ENCODE results near the gene PDHX.
A peak's percentile ranks its signal among the peaks of the same experiment; 100 is the strongest.
"Not testable (repeated sequence)": the region's sequence is repeated elsewhere in the genome, so short reads cannot be mapped to it uniquely, and the experiment has no call there.

PDHX gene

DNA sequence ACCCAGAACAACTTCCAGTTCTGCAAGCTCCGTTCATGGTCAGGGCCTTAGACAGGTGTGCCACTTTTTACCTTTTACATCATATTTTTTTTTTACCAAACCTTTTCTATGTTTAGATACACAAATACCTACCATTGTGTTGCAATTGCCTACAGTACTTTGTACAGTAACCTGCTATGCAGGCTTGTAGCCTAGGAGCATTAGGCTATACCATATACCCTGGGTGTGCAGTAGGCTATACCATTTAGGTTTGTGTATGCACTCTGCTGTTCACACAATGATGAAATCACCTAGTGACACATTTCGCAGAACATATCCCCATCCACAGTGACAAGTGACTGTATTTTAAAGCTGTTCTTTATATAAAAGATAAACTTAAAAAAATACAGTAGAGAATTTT lies 29.8 kb upstream of the PDHX start:
- Histone ChIP-seq H3K27me3 (replicated peaks in 2 of 5; ENCODE audit: control insufficient read depth in 4 of 5, insufficient read depth in 5 of 5, low read length in 4 of 5) (no peaks in the 10 kb centered on the region), H3K27ac (ENCODE audit: insufficient read depth in 1 of 2, low read depth in 1 of 2, low read length in 2 of 2, poor library complexity in 1 of 2, severe bottlenecking in 2 of 2) (no peak overlapping the region), H3K4me1 (ENCODE audit: control extremely low read depth in 1 of 4, control insufficient read depth in 4 of 4, insufficient read depth in 4 of 4, low read length in 3 of 4) (no peaks in the 10 kb centered on the region), H3K4me3 (ENCODE audit: control insufficient read depth in 1 of 7, extremely low read depth in 1 of 7, insufficient read depth in 4 of 7, low read depth in 2 of 7, low read length in 6 of 7) (no peak overlapping the region), H3K36me3 (ENCODE audit: control insufficient read depth in 4 of 4, insufficient read depth in 4 of 4, low read length in 3 of 4) (peaks cover 6 to 29% (median 19%) of the 10 kb centered on the region in 4 experiments), H3K9me3 (ENCODE audit: control extremely low read depth in 1 of 5, control insufficient read depth in 4 of 5, insufficient read depth in 2 of 5, low read depth in 1 of 5, low read length in 4 of 5) (peaks cover 0 to 1% (median 0%) of the 10 kb centered on the region in 5 experiments)
- ChIA-PET CTCF (interaction anchor here (0.6 to 3.3 kb wide), 6 partner anchors 11 to 1006 kb away, joined by 3 to 29 read pairs (median 4); no protein-coding TSS in a partner anchor), POLR2A (interaction anchor here (0.8 kb wide), 1 partner anchor 299 kb away, joined by 3 read pairs; no protein-coding TSS in a partner anchor)
- WGBS (ENCODE audit: insufficient coverage), result 100% methylated on average over 1 of the region's 2 CpGs
- DNase-seq, result no peak

DNA sequence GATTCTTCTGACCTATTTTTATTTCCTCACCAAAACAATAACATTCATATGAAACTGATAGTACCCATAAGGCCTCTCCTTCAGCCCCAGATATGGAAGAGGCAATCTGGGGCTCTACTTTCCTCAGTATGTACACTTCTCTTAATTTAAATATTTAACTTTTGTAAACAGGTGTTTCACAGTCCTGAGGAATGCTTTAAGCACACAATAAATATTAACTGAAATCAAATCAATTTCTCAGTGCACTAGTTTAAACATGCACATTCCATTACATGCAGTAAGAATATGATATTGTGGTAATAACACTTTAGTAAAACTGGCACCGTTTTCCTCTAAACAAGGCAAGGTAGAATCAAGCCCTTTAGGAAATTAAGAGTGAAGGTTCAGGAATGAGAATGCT lies 29.2 kb upstream of the PDHX start:
- Histone ChIP-seq H3K27me3 (replicated peaks in 2 of 5; ENCODE audit: control insufficient read depth in 4 of 5, insufficient read depth in 5 of 5, low read length in 4 of 5) (no peaks in the 10 kb centered on the region), H3K27ac (ENCODE audit: insufficient read depth in 1 of 2, low read depth in 1 of 2, low read length in 2 of 2, poor library complexity in 1 of 2, severe bottlenecking in 2 of 2) (no peak overlapping the region), H3K4me3 (ENCODE audit: control insufficient read depth in 1 of 7, extremely low read depth in 1 of 7, insufficient read depth in 4 of 7, low read depth in 2 of 7, low read length in 6 of 7) (no peak overlapping the region), H3K9me3 (ENCODE audit: control extremely low read depth in 1 of 5, control insufficient read depth in 4 of 5, insufficient read depth in 2 of 5, low read depth in 1 of 5, low read length in 4 of 5) (no peaks in the 10 kb centered on the region), H3K4me1 (ENCODE audit: control extremely low read depth in 1 of 4, control insufficient read depth in 4 of 4, insufficient read depth in 4 of 4, low read length in 3 of 4) (no peaks in the 10 kb centered on the region), H3K36me3 (ENCODE audit: control insufficient read depth in 4 of 4, insufficient read depth in 4 of 4, low read length in 3 of 4) (peaks cover 4 to 23% (median 15%) of the 10 kb centered on the region in 4 experiments)
- ChIA-PET POLR2A (no interaction called here), CTCF (interaction anchor here (1.6 to 3.3 kb wide), 3 partner anchors 97 to 376 kb away, joined by 4 to 29 read pairs (median 4); no protein-coding TSS in a partner anchor)
- no CpG with 5 or more reads among the region's 1 CpG for WGBS (ENCODE audit: insufficient coverage)
- no peak for DNase-seq

GRCh38 chr11:34890089-34890488 lies 26.3 kb upstream of the PDHX start:
- no peak overlapping the region for H3K4me3 ChIP-seq (ENCODE audit: control insufficient read depth in 1 of 7, extremely low read depth in 1 of 7, insufficient read depth in 4 of 7, low read depth in 2 of 7, low read length in 6 of 7)
- WGBS (ENCODE audit: insufficient coverage), result no CpG with 5 or more reads among the region's 2 CpGs
- ChIA-PET CTCF (interaction anchor here (0.9 to 5.8 kb wide), 10 partner anchors 8 to 383 kb away, joined by 3 to 85 read pairs (median 4); partner anchors contain the start of gene ELF5), POLR2A (no interaction called here)
- H3K27ac ChIP-seq (ENCODE audit: insufficient read depth in 1 of 2, low read depth in 1 of 2, low read length in 2 of 2, poor library complexity in 1 of 2, severe bottlenecking in 2 of 2), result no peak overlapping the region
- no peaks in the 10 kb centered on the region for H3K4me1 ChIP-seq (ENCODE audit: control extremely low read depth in 1 of 4, control insufficient read depth in 4 of 4, insufficient read depth in 4 of 4, low read length in 3 of 4)
- no peaks in the 10 kb centered on the region for H3K9me3 ChIP-seq (ENCODE audit: control extremely low read depth in 1 of 5, control insufficient read depth in 4 of 5, insufficient read depth in 2 of 5, low read depth in 1 of 5, low read length in 4 of 5)
- DNase-seq, result peak; percentile 8 to 30 (median 24)
- H3K36me3 ChIP-seq (ENCODE audit: control insufficient read depth in 4 of 4, insufficient read depth in 4 of 4, low read length in 3 of 4), result peaks cover 4 to 13% (median 9%) of the 10 kb centered on the region in 4 experiments
- no peaks in the 10 kb centered on the region for H3K27me3 ChIP-seq (replicated peaks in 2 of 5; ENCODE audit: control insufficient read depth in 4 of 5, insufficient read depth in 5 of 5, low read length in 4 of 5)

GRCh38 chr11:34890812-34891211 lies 25.6 kb upstream of the PDHX start:
- H3K4me3 ChIP-seq (ENCODE audit: control insufficient read depth in 1 of 7, extremely low read depth in 1 of 7, insufficient read depth in 4 of 7, low read depth in 2 of 7, low read length in 6 of 7), result no peak overlapping the region
- H3K27me3 ChIP-seq (replicated peaks in 2 of 5; ENCODE audit: control insufficient read depth in 4 of 5, insufficient read depth in 5 of 5, low read length in 4 of 5), result no peaks in the 10 kb centered on the region
- DNase-seq, result peak; percentile 59 to 75 (median 74)
- no CpG with 5 or more reads among the region's 1 CpG for WGBS (ENCODE audit: insufficient coverage)
- H3K9me3 ChIP-seq (ENCODE audit: control extremely low read depth in 1 of 5, control insufficient read depth in 4 of 5, insufficient read depth in 2 of 5, low read depth in 1 of 5, low read length in 4 of 5), result no peaks in the 10 kb centered on the region
- H3K4me1 ChIP-seq (ENCODE audit: control extremely low read depth in 1 of 4, control insufficient read depth in 4 of 4, insufficient read depth in 4 of 4, low read length in 3 of 4), result no peaks in the 10 kb centered on the region
- ChIA-PET CTCF (interaction anchor here (0.7 to 5.8 kb wide), 13 partner anchors 9 to 386 kb away, joined by 3 to 85 read pairs (median 4); partner anchors contain the start of gene ELF5), POLR2A (no interaction called here)
- H3K36me3 ChIP-seq (ENCODE audit: control insufficient read depth in 4 of 4, insufficient read depth in 4 of 4, low read length in 3 of 4), result peaks cover 4 to 11% (median 8%) of the 10 kb centered on the region in 4 experiments
- H3K27ac ChIP-seq (ENCODE audit: insufficient read depth in 1 of 2, low read depth in 1 of 2, low read length in 2 of 2, poor library complexity in 1 of 2, severe bottlenecking in 2 of 2), result no peak overlapping the region

- no peak overlapping the region for H3K4me3 ChIP-seq (ENCODE audit: control insufficient read depth in 1 of 7, extremely low read depth in 1 of 7, insufficient read depth in 4 of 7, low read depth in 2 of 7, low read length in 6 of 7)
- H3K4me1 ChIP-seq (ENCODE audit: control extremely low read depth in 1 of 4, control insufficient read depth in 4 of 4, insufficient read depth in 4 of 4, low read length in 3 of 4), result no peaks in the 10 kb centered on the region
- peaks cover 0 to 3% (median under 1%) of the 10 kb centered on the region in 5 experiments for H3K9me3 ChIP-seq (ENCODE audit: control extremely low read depth in 1 of 5, control insufficient read depth in 4 of 5, insufficient read depth in 2 of 5, low read depth in 1 of 5, low read length in 4 of 5)
- ChIA-PET CTCF (interaction anchor here (0.5 to 5.8 kb wide), 17 partner anchors 9 to 1004 kb away, joined by 3 to 85 read pairs (median 3); partner anchors contain the start of gene ELF5), POLR2A (no interaction called here)
- no peaks in the 10 kb centered on the region for H3K27me3 ChIP-seq (replicated peaks in 2 of 5; ENCODE audit: control insufficient read depth in 4 of 5, insufficient read depth in 5 of 5, low read length in 4 of 5)
- 100% methylated on average over 2 of the region's 3 CpGs for WGBS (ENCODE audit: insufficient coverage)
- no peak overlapping the region for H3K27ac ChIP-seq (ENCODE audit: insufficient read depth in 1 of 2, low read depth in 1 of 2, low read length in 2 of 2, poor library complexity in 1 of 2, severe bottlenecking in 2 of 2)
- H3K36me3 ChIP-seq (ENCODE audit: control insufficient read depth in 4 of 4, insufficient read depth in 4 of 4, low read length in 3 of 4), result peaks cover 4 to 13% (median 6%) of the 10 kb centered on the region in 4 experiments
- DNase-seq, result no peak
These were observed 24.8 kb upstream of the PDHX start for GRCh38 chr11:34891611-34892010.

DNA sequence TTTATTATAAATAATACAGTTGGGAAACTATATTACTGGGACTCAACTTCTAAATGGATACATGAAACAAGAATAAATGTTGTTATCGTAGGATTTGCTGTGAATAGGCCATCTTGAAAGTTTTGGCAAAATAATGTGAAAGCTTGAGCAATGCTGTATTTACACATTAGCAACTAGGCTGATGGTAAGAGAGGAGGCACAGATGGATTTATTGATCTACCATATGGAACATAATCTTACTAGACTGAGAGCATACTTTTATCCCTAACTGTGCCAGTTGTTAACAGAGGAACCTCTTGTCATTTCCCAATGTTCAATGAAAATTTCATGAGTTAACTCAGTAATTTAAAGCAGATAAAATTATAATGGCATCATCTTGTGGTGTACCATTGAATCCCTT lies 23.0 kb upstream of the PDHX start:
- H3K27ac ChIP-seq (ENCODE audit: insufficient read depth in 1 of 2, low read depth in 1 of 2, low read length in 2 of 2, poor library complexity in 1 of 2, severe bottlenecking in 2 of 2), result no peak overlapping the region
- peaks cover under 1 to 16% (median 9%) of the 10 kb centered on the region in 4 experiments for H3K36me3 ChIP-seq (ENCODE audit: control insufficient read depth in 4 of 4, insufficient read depth in 4 of 4, low read length in 3 of 4)
- H3K27me3 ChIP-seq (replicated peaks in 2 of 5; ENCODE audit: control insufficient read depth in 4 of 5, insufficient read depth in 5 of 5, low read length in 4 of 5), result no peaks in the 10 kb centered on the region
- WGBS (ENCODE audit: insufficient coverage), result no CpG with 5 or more reads among the region's 1 CpG
- ChIA-PET CTCF (interaction anchor here (1.0 to 5.8 kb wide), 6 partner anchors 10 to 501 kb away, joined by 3 to 85 read pairs (median 4); partner anchors contain the start of gene ELF5), POLR2A (no interaction called here)
- no peak for DNase-seq
- no peaks in the 10 kb centered on the region for H3K4me1 ChIP-seq (ENCODE audit: control extremely low read depth in 1 of 4, control insufficient read depth in 4 of 4, insufficient read depth in 4 of 4, low read length in 3 of 4)
- no peak overlapping the region for H3K4me3 ChIP-seq (ENCODE audit: control insufficient read depth in 1 of 7, extremely low read depth in 1 of 7, insufficient read depth in 4 of 7, low read depth in 2 of 7, low read length in 6 of 7)
- H3K9me3 ChIP-seq (ENCODE audit: control extremely low read depth in 1 of 5, control insufficient read depth in 4 of 5, insufficient read depth in 2 of 5, low read depth in 1 of 5, low read length in 4 of 5), result peaks cover 0 to 21% (median 6%) of the 10 kb centered on the region in 5 experiments

DNA sequence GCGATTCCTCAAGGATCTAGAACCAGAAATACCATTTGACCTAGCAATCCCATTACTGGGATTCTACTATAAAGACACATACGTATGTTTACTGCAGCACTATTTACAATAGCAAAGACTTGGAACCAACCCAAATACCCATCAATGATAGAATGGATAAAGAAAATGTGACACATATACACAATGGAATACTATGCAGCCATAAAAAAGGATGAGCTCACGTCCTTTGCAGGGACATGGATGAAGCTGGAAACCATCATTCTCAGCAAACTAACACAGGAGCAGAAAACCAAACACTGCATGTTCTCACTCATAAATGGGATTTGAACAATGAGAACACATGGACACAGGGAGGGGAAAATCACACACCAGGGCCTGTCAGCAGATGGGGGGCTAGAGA lies 20.2 kb upstream of the PDHX start:
- H3K4me3 ChIP-seq (ENCODE audit: control insufficient read depth in 1 of 7, extremely low read depth in 1 of 7, insufficient read depth in 4 of 7, low read depth in 2 of 7, low read length in 6 of 7); DNase-seq; H3K4me1 ChIP-seq (ENCODE audit: control extremely low read depth in 1 of 4, control insufficient read depth in 4 of 4, insufficient read depth in 4 of 4, low read length in 3 of 4); CTCF ChIA-PET; H3K27me3 ChIP-seq (replicated peaks in 2 of 5; ENCODE audit: control insufficient read depth in 4 of 5, insufficient read depth in 5 of 5, low read length in 4 of 5); H3K27ac ChIP-seq (ENCODE audit: insufficient read depth in 1 of 2, low read depth in 1 of 2, low read length in 2 of 2, poor library complexity in 1 of 2, severe bottlenecking in 2 of 2); POLR2A ChIA-PET: not testable (repeated sequence)
- Histone ChIP-seq H3K9me3 (ENCODE audit: control extremely low read depth in 1 of 5, control insufficient read depth in 4 of 5, insufficient read depth in 2 of 5, low read depth in 1 of 5, low read length in 4 of 5) (peaks cover 0 to 46% (median 30%) of the 10 kb centered on the region in 5 experiments), H3K36me3 (ENCODE audit: control insufficient read depth in 4 of 4, insufficient read depth in 4 of 4, low read length in 3 of 4) (peaks cover 2 to 22% (median 8%) of the 10 kb centered on the region in 4 experiments)
- WGBS (ENCODE audit: insufficient coverage), result no CpG with 5 or more reads among the region's 3 CpGs
